ENCODE data around the gene SORCS2.

SORCS2 gene

DNA sequence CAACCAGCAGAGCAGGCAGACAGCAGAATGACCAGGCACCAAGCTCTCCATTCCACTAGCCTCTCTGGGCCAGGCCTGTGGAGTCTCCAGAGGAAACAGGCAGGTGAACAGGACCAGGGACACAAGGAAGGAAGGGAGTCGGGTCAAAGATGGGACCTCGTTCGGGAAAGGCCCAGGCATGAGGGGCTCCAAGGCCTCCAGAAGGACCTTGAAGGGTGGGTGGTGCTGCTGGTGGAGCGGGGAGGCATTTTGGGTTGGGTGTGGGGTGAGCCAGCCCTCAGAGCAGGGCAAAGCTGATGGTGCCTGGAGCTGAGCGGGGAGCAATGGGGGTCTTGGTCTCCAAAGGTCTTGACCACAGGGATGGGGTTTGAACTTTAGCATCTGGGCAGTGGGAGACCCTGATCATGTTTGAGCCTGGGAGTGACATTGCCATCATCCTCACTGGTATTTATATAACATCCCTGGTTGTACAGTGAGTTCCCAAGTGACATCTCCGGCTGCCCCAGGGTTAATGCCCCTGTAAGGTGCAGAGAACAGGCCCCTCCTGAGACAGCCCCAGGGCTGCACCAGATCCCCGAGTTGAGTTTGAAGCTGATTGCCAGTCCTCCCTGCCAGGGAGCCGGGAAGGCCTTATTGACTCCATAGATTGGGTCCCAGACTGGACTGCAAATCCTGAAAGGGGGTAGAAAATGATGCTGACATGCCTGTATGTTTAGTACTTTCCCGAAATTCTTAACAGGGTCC is 189.7 kb downstream of the SORCS2 start:
- CTCF ChIA-PET, result interaction anchor here (0.5 kb wide), 1 partner anchor 739 kb away, joined by 5 read pairs; no protein-coding TSS in a partner anchor
- H3K4me3 ChIP-seq (ENCODE audit: low read depth, low read length), result no peak overlapping the region
- H3K4me1 ChIP-seq (ENCODE audit: control insufficient read depth, insufficient read depth, low read length), result no peaks in the 10 kb centered on the region
- TF ChIP-seq ZNF629 (tag by site-specific recombination; IDR thresholded peaks at IDR 0.05), result no peak
- TF ChIP-seq ZNF585B (tag by site-specific recombination; IDR thresholded peaks at IDR 0.05), result no peak
- no peak for TF ChIP-seq GLI4 (tag by site-specific recombination; IDR thresholded peaks at IDR 0.05)
- TF ChIP-seq ZNF133 (tag by site-specific recombination; IDR thresholded peaks at IDR 0.05), result no peak
- TF ChIP-seq ZNF621 (tag by site-specific recombination; IDR thresholded peaks at IDR 0.05), result no peak
- TF ChIP-seq ZNF843 (tag by site-specific recombination; IDR thresholded peaks at IDR 0.05), result no peak
- TF ChIP-seq YY1 (tag by site-specific recombination; IDR thresholded peaks at IDR 0.05), result no peak
- TF ChIP-seq ZNF248 (tag by site-specific recombination; IDR thresholded peaks at IDR 0.05), result no peak
- TF ChIP-seq ZSCAN23 (tag by site-specific recombination; IDR thresholded peaks at IDR 0.05), result no peak
- TF ChIP-seq FEZF1 (tag by site-specific recombination; IDR thresholded peaks at IDR 0.05), result no peak
- POLR2A ChIA-PET, result no interaction called here
- no peaks in the 10 kb centered on the region for H3K36me3 ChIP-seq (ENCODE audit: control insufficient read depth in 2 of 2, insufficient read depth in 1 of 2, low read length in 2 of 2)
- H3K9me3 ChIP-seq (ENCODE audit: control insufficient read depth, insufficient read depth, low read depth, low read length), result no peaks in the 10 kb centered on the region
- H3K27ac ChIP-seq (ENCODE audit: extremely low read depth, low read depth, low read length), result no peak overlapping the region

- CTCF ChIA-PET, result no interaction called here
- H3K27ac ChIP-seq (ENCODE audit: extremely low read depth, low read depth, low read length), result no peak overlapping the region
These were observed 190.3 kb downstream of the SORCS2 start for GRCh38 chr4:7382634-7383014.

More at GRCh38 chr4:7382634-7383014, 190.3 kb downstream of the SORCS2 start:
- TF ChIP-seq YY1 (tag by site-specific recombination; IDR thresholded peaks at IDR 0.05), result no peak
- TF ChIP-seq ZNF274 (IDR thresholded peaks at IDR 0.05; ENCODE audit: low read length), result no peak
- TF ChIP-seq ZNF274 (tag by site-specific recombination; IDR thresholded peaks at IDR 0.05; ENCODE audit: borderline replicate concordance), result no peak
- TF ChIP-seq ZNF341 (tag by site-specific recombination; IDR thresholded peaks at IDR 0.05; ENCODE audit: low read depth), result no peak
- TF ChIP-seq ZXDB (tag by site-specific recombination; IDR thresholded peaks at IDR 0.05), result no peak
- no peak for TF ChIP-seq ZNF404 (tag by site-specific recombination; IDR thresholded peaks at IDR 0.05)
- no peak for TF ChIP-seq ELK4 (IDR thresholded peaks at IDR 0.05; ENCODE audit: borderline replicate concordance, low read depth, low read length)
- no peak for TF ChIP-seq GLIS2 (tag by site-specific recombination; IDR thresholded peaks at IDR 0.05)
- no peak for TF ChIP-seq CTCF (tag by site-specific recombination; IDR thresholded peaks at IDR 0.05)
- no peak for TF ChIP-seq ZNF155 (tag by site-specific recombination; IDR thresholded peaks at IDR 0.05)
- TF ChIP-seq ZNF843 (tag by site-specific recombination; IDR thresholded peaks at IDR 0.05), result no peak
- no peak for TF ChIP-seq ZNF2 (tag by site-specific recombination; IDR thresholded peaks at IDR 0.05)
- no peak for TF ChIP-seq ZFP37 (tag by site-specific recombination; IDR thresholded peaks at IDR 0.05)
- no peak for TF ChIP-seq ZNF776 (tag by site-specific recombination; IDR thresholded peaks at IDR 0.05; ENCODE audit: borderline replicate concordance)
- no peak for TF ChIP-seq ZNF121 (tag by site-specific recombination; IDR thresholded peaks at IDR 0.05)
- TF ChIP-seq MZF1 (tag by site-specific recombination; IDR thresholded peaks at IDR 0.05; ENCODE audit: borderline replicate concordance), result no peak
- no peak for TF ChIP-seq KLF1 (tag by site-specific recombination; IDR thresholded peaks at IDR 0.05)
- TF ChIP-seq ZSCAN16 (tag by site-specific recombination; IDR thresholded peaks at IDR 0.05), result no peak
- no peak for TF ChIP-seq ZNF311 (tag by site-specific recombination; IDR thresholded peaks at IDR 0.05; ENCODE audit: borderline replicate concordance)
- POLR2A ChIA-PET, result no interaction called here
- H3K9me3 ChIP-seq (ENCODE audit: control insufficient read depth, insufficient read depth, low read depth, low read length), result no peaks in the 10 kb centered on the region
- H3K36me3 ChIP-seq (ENCODE audit: control insufficient read depth in 2 of 2, insufficient read depth in 1 of 2, low read length in 2 of 2), result no peaks in the 10 kb centered on the region
- no peaks in the 10 kb centered on the region for H3K4me1 ChIP-seq (ENCODE audit: control insufficient read depth, insufficient read depth, low read length)
- no peak overlapping the region for H3K4me3 ChIP-seq (ENCODE audit: low read depth, low read length)

Data from HEK293 (cell line).